HEK293T (cell line): ENCODE data around the gene GDAP1L1.

Experiments
- CTCF ChIA-PET: fragments of 350-600 bp; formaldehyde crosslinking; extraction: SDS; loops from one replicate; lab custom pipeline; 2021; ENCODE audit warnings: antibody characterized with exemption, inconsistent platforms; lab: Yijun Ruan, JAX
- POLR2A ChIA-PET: fragments of 350-600 bp; formaldehyde crosslinking; extraction: SDS; loops from one replicate; lab custom pipeline; 2020; ENCODE audit warnings: antibody characterized with exemption, inconsistent platforms; lab: Yijun Ruan, JAX
- DNase-seq: peaks from one replicate; pipeline ENCODE4 v3.0.0; 2012; ENCODE audit warnings: mixed read lengths; ENCODE audit errors: extremely low spot score
- ARNT ChIP-seq: fragments of 450-650 bp; IDR thresholded peaks from 2 replicates; pipeline ENCODE4 v1.6.1; 2017; ENCODE audit warnings: mild to moderate bottlenecking
- BHLHE40 ChIP-seq: fragments of 450-650 bp; IDR thresholded peaks from 2 replicates; pipeline ENCODE4 v1.6.1; 2016; ENCODE audit warnings: mild to moderate bottlenecking, moderate library complexity, borderline replicate concordance
- CTBP1 ChIP-seq: fragments of 450-650 bp; IDR thresholded peaks from 2 replicates; pipeline ENCODE4 v1.6.1; 2016; ENCODE audit warnings: borderline replicate concordance
- ELF4 ChIP-seq: fragments of 450-650 bp; IDR thresholded peaks from 2 replicates; pipeline ENCODE4 v1.6.1; 2017; ENCODE audit warnings: antibody characterized with exemption
- FOXA1 ChIP-seq: fragments of 450-650 bp; IDR thresholded peaks from 2 replicates; pipeline ENCODE4 v1.6.1; 2016; ENCODE audit warnings: mild to moderate bottlenecking
- FOXK2 ChIP-seq: fragments of 450-650 bp; IDR thresholded peaks from 2 replicates; pipeline ENCODE4 v1.6.1; 2016; ENCODE audit warnings: mild to moderate bottlenecking
- FOXM1 ChIP-seq: fragments of 450-650 bp; IDR thresholded peaks from 2 replicates; pipeline ENCODE4 v1.6.1; 2017; ENCODE audit warnings: mild to moderate bottlenecking, borderline replicate concordance
- HDGF ChIP-seq: fragments of 450-650 bp; IDR thresholded peaks from 2 replicates; pipeline ENCODE4 v1.6.1; 2017; ENCODE audit warnings: antibody characterized with exemption, borderline replicate concordance
- L3MBTL2 ChIP-seq: fragments of 450-650 bp; conservative IDR thresholded peaks from 2 replicates; pipeline ENCODE4 v1.6.1; 2016; ENCODE audit warnings: mild to moderate bottlenecking
- LEF1 ChIP-seq: fragments of 450-650 bp; IDR thresholded peaks from 2 replicates; pipeline ENCODE4 v1.6.1; 2017; ENCODE audit warnings: mild to moderate bottlenecking, borderline replicate concordance
- NFRKB ChIP-seq: fragments of 450-650 bp; IDR thresholded peaks from 2 replicates; pipeline ENCODE4 v1.6.1; 2016; ENCODE audit warnings: mild to moderate bottlenecking, moderate library complexity
- SP1 ChIP-seq: fragments of 450-650 bp; IDR thresholded peaks from 2 replicates; pipeline ENCODE4 v1.6.1; 2017
- SUZ12 ChIP-seq: fragments of 450-650 bp; IDR thresholded peaks from 2 replicates; pipeline ENCODE4 v1.6.1; 2016; ENCODE audit warnings: mild to moderate bottlenecking
- TARDBP ChIP-seq: fragments of 450-650 bp; IDR thresholded peaks from 2 replicates; pipeline ENCODE4 v1.6.1; 2016
- ZNF384 ChIP-seq: fragments of 450-650 bp; IDR thresholded peaks from 2 replicates; pipeline ENCODE4 v1.6.1; 2016
- TF ChIP-seq, protein P1 (sequence below): fragments of 450-650 bp; IDR thresholded peaks from 2 replicates; pipeline ENCODE4 v1.6.1; 2016

Gene GDAP1L1

DNA sequence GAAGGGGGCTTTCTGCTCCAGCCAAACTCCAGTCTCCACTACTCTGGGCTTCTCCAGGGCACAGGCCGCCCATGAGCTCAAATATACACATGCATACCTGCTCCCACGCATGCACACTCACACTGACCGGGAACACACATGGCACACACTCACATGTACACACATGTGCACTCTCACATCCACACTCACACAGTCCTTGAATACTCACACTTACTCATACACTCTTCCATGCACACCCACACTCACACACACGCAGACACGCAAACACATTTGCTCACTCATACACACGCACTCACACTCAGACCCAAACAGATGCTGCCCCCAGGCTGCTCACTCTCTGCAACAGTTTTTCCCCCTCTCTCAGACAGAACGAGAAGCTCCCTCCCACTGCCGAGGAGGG is 7.0 kb downstream of the GDAP1L1 start:
- TF ChIP-seq, protein P1, sequence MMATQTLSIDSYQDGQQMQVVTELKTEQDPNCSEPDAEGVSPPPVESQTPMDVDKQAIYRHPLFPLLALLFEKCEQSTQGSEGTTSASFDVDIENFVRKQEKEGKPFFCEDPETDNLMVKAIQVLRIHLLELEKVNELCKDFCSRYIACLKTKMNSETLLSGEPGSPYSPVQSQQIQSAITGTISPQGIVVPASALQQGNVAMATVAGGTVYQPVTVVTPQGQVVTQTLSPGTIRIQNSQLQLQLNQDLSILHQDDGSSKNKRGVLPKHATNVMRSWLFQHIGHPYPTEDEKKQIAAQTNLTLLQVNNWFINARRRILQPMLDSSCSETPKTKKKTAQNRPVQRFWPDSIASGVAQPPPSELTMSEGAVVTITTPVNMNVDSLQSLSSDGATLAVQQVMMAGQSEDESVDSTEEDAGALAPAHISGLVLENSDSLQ, result no peak
- TF ChIP-seq ARNT (no peak), SUZ12 (no peak), TARDBP (no peak), FOXK2 (no peak), LEF1 (no peak)
- ChIA-PET POLR2A (interaction anchor here (1.0 kb wide), 1 partner anchor 11 kb away, joined by 4 read pairs; no protein-coding TSS in a partner anchor), CTCF (interaction anchor here (1.0 kb wide), 1 partner anchor 8 kb away, joined by 5 read pairs; no protein-coding TSS in a partner anchor)
- DNase-seq, result no peak

DNA sequence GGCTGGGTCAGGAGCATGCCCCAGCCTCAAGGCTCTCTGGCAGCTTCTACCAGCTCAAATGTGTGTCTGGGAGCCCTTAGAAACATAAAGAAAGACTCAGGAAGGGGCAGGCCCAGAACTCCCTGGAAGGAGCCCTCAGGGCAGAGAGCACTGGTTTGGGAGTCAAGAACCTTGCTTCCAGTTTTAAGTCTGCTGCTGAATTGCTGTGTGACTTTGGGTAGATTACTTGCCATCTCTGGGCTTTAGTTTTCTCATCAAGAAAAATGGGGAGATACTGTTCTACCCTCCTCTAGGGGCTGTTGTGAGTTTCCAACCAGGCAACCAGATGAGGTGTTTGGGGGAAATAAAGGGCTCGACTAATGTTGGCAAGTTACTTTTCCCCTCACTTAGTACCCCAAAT is 8.8 kb downstream of the GDAP1L1 start:
- no peak for DNase-seq
- TF ChIP-seq TARDBP, result no peak
- no peak for TF ChIP-seq SUZ12
- no peak for TF ChIP-seq BHLHE40
- no peak for TF ChIP-seq HDGF
- no peak for TF ChIP-seq ELF4
- TF ChIP-seq FOXM1, result no peak
- no peak for TF ChIP-seq SP1
- no peak for TF ChIP-seq FOXK2
- no peak for TF ChIP-seq ZNF384
- no peak for TF ChIP-seq FOXA1
- no peak for TF ChIP-seq L3MBTL2
- TF ChIP-seq NFRKB, result no peak
- no peak for TF ChIP-seq CTBP1
- TF ChIP-seq LEF1, result no peak
- TF ChIP-seq ARNT, result no peak
- TF ChIP-seq, protein P1, result no peak
- CTCF ChIA-PET, result no interaction called here
- POLR2A ChIA-PET, result no interaction called here

DNA sequence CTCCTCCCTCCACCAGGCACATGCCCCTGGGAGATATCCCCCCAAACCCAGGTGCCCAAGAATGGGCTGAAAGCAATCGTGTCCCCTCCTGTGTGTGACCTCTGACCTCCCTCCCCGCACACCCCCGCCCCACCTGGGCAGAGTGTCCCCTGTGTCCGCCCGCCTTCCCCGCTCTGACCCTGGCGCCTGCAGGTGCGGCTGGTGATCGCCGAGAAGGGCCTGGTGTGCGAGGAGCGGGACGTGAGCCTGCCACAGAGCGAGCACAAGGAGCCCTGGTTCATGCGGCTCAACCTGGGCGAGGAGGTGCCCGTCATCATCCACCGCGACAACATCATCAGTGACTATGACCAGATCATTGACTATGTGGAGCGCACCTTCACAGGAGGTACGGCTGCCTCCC is 9.9 kb downstream of the GDAP1L1 start:
- ChIA-PET POLR2A (no interaction called here), CTCF (no interaction called here)
- DNase-seq, result no peak
- TF ChIP-seq LEF1 (no peak), SUZ12 (no peak), SP1 (no peak), CTBP1 (no peak), FOXM1 (no peak)
- TF ChIP-seq, protein P1, result no peak

DNA sequence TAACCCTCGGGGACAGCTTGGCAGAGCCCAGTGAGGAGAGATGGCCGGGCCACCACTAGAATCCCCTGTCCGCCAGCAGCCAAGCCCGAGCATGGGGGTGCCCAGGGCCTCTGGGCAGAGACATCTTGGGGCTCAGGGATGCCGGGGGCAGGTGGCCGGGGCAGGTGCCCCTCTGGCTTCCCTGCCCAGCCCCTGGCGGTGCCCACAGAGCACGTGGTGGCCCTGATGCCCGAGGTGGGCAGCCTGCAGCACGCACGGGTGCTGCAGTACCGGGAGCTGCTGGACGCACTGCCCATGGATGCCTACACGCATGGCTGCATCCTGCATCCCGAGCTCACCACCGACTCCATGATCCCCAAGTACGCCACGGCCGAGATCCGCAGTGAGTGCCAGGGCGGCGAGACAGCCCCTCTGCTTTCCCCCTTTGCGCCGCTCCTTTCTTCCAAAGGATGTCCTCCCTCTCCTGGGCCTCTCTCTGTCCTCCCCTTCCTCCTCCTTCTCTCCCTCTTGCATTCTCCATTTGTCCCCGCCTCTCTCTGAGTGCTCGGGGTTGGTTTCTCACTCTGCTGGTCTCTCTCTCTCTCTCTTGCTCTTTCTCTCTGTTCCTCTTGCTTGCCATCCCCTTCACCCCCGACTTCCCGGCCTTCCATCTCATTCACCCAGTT is 11.2 kb downstream of the GDAP1L1 start:
- DNase-seq, result no peak
- CTCF ChIA-PET, result no interaction called here
- TF ChIP-seq ELF4 (no peak), ZNF384 (no peak), L3MBTL2 (no peak), ARNT (no peak), HDGF (no peak), NFRKB (no peak), TARDBP (no peak), FOXM1 (no peak), FOXK2 (no peak), SUZ12 (no peak), CTBP1 (no peak)
- POLR2A ChIA-PET, result no interaction called here

DNA sequence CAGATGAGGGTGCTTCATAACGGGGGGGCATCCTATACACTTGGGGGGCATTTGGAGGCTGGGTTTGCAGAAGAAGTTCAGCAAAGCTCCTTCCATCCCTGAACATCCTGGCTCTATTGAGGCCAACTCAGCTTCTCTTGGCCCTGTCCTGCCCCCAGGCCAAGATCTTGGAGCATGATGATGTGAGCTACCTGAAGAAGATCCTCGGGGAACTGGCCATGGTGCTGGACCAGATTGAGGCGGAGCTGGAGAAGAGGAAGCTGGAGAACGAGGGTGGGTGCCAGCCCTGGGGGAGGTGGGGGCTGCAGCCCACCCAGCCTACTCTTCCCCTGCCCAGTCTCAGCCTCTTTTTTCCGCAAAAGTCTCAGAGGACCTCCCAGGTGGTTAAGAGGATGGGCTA is 17.2 kb downstream of the GDAP1L1 start:
- ChIA-PET POLR2A (interaction anchor here (1.4 kb wide), 1 partner anchor 10 kb away, joined by 4 read pairs; no protein-coding TSS in a partner anchor), CTCF (no interaction called here)
- TF ChIP-seq L3MBTL2 (no peak), SUZ12 (no peak), NFRKB (no peak), BHLHE40 (no peak)
- TF ChIP-seq, protein P1, result no peak
- DNase-seq, result no peak

DNA sequence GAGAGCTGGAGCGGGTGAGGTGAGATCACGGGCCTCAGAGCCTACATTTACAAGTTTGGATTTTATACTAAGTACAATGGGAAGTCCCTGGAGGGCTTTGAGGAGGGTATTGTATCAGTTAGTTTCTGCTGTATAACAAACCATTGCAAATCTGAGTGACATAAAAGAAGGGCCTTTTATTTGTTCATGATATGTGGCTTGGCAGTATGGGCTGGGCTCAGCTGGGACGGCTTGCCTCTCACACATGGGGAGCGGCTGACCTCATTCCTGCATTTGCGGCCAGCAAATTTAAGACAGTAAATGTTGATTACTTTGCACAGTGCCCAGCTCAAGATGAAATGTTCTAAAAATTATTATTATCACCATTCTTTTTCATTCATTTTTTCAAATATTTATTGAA is 21.7 kb downstream of the GDAP1L1 start:
- DNase-seq, result no peak
- TF ChIP-seq FOXA1 (no peak), LEF1 (no peak), ELF4 (no peak), ARNT (no peak), BHLHE40 (no peak), FOXK2 (no peak)
- ChIA-PET CTCF (no interaction called here), POLR2A (no interaction called here)
